ENCODE results near the gene TAOK1. TPM values are rescaled to one million over a fixed set of nuclear protein-coding genes. Genes with fewer than 3 reads are reported as not detected.

TAOK1 gene
- total and polyA plus RNA-seq, 2 experiments from 2014 or later, result 5.8 to 43.1 TPM

- TF ChIP-seq CTCF (IDR thresholded peaks at IDR 0.05; ENCODE audit: low read depth, low read length), result peak; percentile 2
- Histone ChIP-seq H3K36me3 (no peaks in the 10 kb centered on the region), H3K4me1 (ENCODE audit: low read depth) (peaks cover 6% of the 10 kb centered on the region), H3K4me3 (peak overlapping the region; percentile 49), H3K27me3 (peaks cover 28% of the 10 kb centered on the region), H3K27ac (no peak overlapping the region), H3K9me3 (ENCODE audit: low read depth) (no peaks in the 10 kb centered on the region)
- DNase-seq (ENCODE audit: low read depth in 1 of 2, low spot score in 1 of 2), result peak in 1 of 2 donors; percentile 46
Measured at GRCh38 chr17:29565643-29566472, 175.7 kb downstream of the TAOK1 start.

GRCh38 chr17:29566473-29567303, 176.5 kb downstream of the TAOK1 start, which contains the start of gene ABHD15:
TSS of gene ABHD15 (minus strand) at chr17:29567037. CDS start at chr17:29566966, 71 bp downstream.
- Histone ChIP-seq H3K4me3 (peak within 1 kb of the TSS; percentile 49), H3K27me3 (peaks cover 28% of the 10 kb centered on the region), H3K27ac (peak within 1 kb of the TSS; percentile 68), H3K36me3 (no peaks in the 10 kb centered on the region), H3K4me1 (ENCODE audit: low read depth) (peaks cover 6% of the 10 kb centered on the region), H3K9me3 (ENCODE audit: low read depth) (no peaks in the 10 kb centered on the region)
- peak; percentile 81 to 87 for DNase-seq (ENCODE audit: low read depth in 1 of 2, low spot score in 1 of 2)
- peak; percentile 3 for TF ChIP-seq CTCF (IDR thresholded peaks at IDR 0.05; ENCODE audit: low read depth, low read length)

GRCh38 chr17:29567304-29567553, 177.1 kb downstream of the TAOK1 start:
- Histone ChIP-seq H3K4me3 (peak overlapping the region; percentile 49), H3K36me3 (no peaks in the 10 kb centered on the region), H3K27me3 (peaks cover 28% of the 10 kb centered on the region), H3K27ac (no peak overlapping the region), H3K4me1 (ENCODE audit: low read depth) (peaks cover 6% of the 10 kb centered on the region), H3K9me3 (ENCODE audit: low read depth) (no peaks in the 10 kb centered on the region)
- no peak for TF ChIP-seq CTCF (IDR thresholded peaks at IDR 0.05; ENCODE audit: low read depth, low read length)
- DNase-seq (ENCODE audit: low read depth in 1 of 2, low spot score in 1 of 2), result no peak

- Histone ChIP-seq H3K27ac (peak overlapping the region; percentile 68), H3K4me3 (peak overlapping the region; percentile 49), H3K27me3 (peaks cover 28% of the 10 kb centered on the region), H3K4me1 (ENCODE audit: low read depth) (peaks cover 11% of the 10 kb centered on the region), H3K36me3 (no peaks in the 10 kb centered on the region), H3K9me3 (ENCODE audit: low read depth) (no peaks in the 10 kb centered on the region)
- peak; percentile 40 to 74 for DNase-seq (ENCODE audit: low read depth in 1 of 2, low spot score in 1 of 2)
- peak; percentile 13 for TF ChIP-seq CTCF (IDR thresholded peaks at IDR 0.05; ENCODE audit: low read depth, low read length)
Measured at GRCh38 chr17:29567554-29568330, 177.6 kb downstream of the TAOK1 start.

Measured in cardiac muscle cell (in vitro differentiated cells and primary cell).